HepG2 (cell line): ENCODE measurements around the gene RREB1. TPM values are rescaled to one million over a fixed set of nuclear protein-coding genes. Genes with fewer than 3 reads are reported as not detected.

Source experiments
- ATF7-NPFF ChIP-seq: sonication (generic); formaldehyde crosslinking; IDR thresholded peaks from 2 replicates; pipeline ENCODE4 v1.8.1; 2023; ENCODE audit warnings: mild to moderate bottlenecking, low read depth, missing genetic modification reagents, moderate library complexity
- JDP2 ChIP-seq: sonication (generic); formaldehyde crosslinking; IDR thresholded peaks from 2 replicates; pipeline ENCODE4 v1.8.1; 2022; ENCODE audit warnings: missing genetic modification reagents, borderline replicate concordance
- MEF2D ChIP-seq: sonication (generic); formaldehyde crosslinking; IDR thresholded peaks from 2 replicates; pipeline ENCODE4 v1.5.1; 2020; ENCODE audit warnings: mild to moderate bottlenecking, missing genetic modification reagents
- RFX1 ChIP-seq: fragments of 450-650 bp; IDR thresholded peaks from 2 replicates; pipeline ENCODE4 v1.6.1; 2017
- RFXANK ChIP-seq: IDR thresholded peaks from 2 replicates; pipeline ENCODE4 v1.6.1; 2016
- SMAD9 ChIP-seq: sonication (generic); formaldehyde crosslinking; IDR thresholded peaks from 2 replicates; pipeline ENCODE4 v1.5.1; 2020; ENCODE audit warnings: mild to moderate bottlenecking, missing genetic modification reagents
- SRSF1 ChIP-seq: fragments of 200-400 bp; formaldehyde crosslinking; optimal IDR thresholded peaks from 2 replicates; pipeline ENCODE3; 2017; ENCODE audit warnings: mild to moderate bottlenecking, low read depth, low read length, moderate library complexity
- SRY ChIP-seq: sonication (generic); formaldehyde crosslinking; IDR thresholded peaks from 2 replicates; pipeline ENCODE4 v1.8.0; 2022; ENCODE audit warnings: mild to moderate bottlenecking, missing genetic modification reagents
- TARDBP ChIP-seq: sonication (generic); formaldehyde crosslinking; IDR thresholded peaks from 2 replicates; pipeline ENCODE4 v1.8.0; 2022; ENCODE audit warnings: mild to moderate bottlenecking, missing genetic modification reagents
- XBP1 ChIP-seq: sonication (generic); formaldehyde crosslinking; IDR thresholded peaks from 2 replicates; pipeline ENCODE4 v1.5.0; 2020; ENCODE audit warnings: missing genetic modification reagents
- ZFP36 ChIP-seq: fragments of 150-350 bp; IDR thresholded peaks from 2 replicates; pipeline ENCODE4 v1.6.1; 2018; ENCODE audit warnings: borderline replicate concordance, low read length, low read depth; ENCODE audit not compliant: partially characterized antibody
- ZNF143 ChIP-seq: sonication (generic); formaldehyde crosslinking; IDR thresholded peaks from 2 replicates; pipeline ENCODE4 v1.4.0; 2020; ENCODE audit warnings: missing genetic modification reagents
- ZNF576 ChIP-seq: sonication (generic); formaldehyde crosslinking; IDR thresholded peaks from 2 replicates; pipeline ENCODE4 v1.4.0; 2020; ENCODE audit warnings: mild to moderate bottlenecking, missing genetic modification reagents
- ZNF629 ChIP-seq: sonication (generic); formaldehyde crosslinking; conservative IDR thresholded peaks from 2 replicates; pipeline ENCODE4 v1.5.0; 2020; ENCODE audit warnings: missing genetic modification reagents
- ZNF720 ChIP-seq: sonication (generic); formaldehyde crosslinking; IDR thresholded peaks from 2 replicates; pipeline ENCODE4 v1.4.0; 2020; ENCODE audit warnings: missing genetic modification reagents
- polyA plus RNA-seq, 8 experiments: library from polyadenylated mRNA; depleted of rRNA in 3 of 8; stranded (reverse) in 7 of 8; unstranded in 1 of 8; fragments of >200 nt; fragmentation: Illumina TruSeq in 4 of 8; extraction: Trizol in 4 of 8; gene quantifications; 2 replicates each; pipeline versions ENCODE4 v1.2.1 to v1.2.3, GENCODE V29; 2011 to 2016; ENCODE audit warnings: low read depth in 4 of 8, missing spikeins in 1 of 8, mixed read lengths in 1 of 8; ENCODE audit not compliant: insufficient read depth in 1 of 8
- total RNA-seq, 5 experiments: library from RNA; depleted of rRNA; stranded (reverse); fragments of >200 nt; fragmentation: Illumina TruSeq; extraction: Trizol; gene quantifications; 2 replicates each; pipeline ENCODE4 v1.2.3, GENCODE V29; 2016; ENCODE audit warnings: low read depth in 1 of 5
- TF ChIP-seq, protein P1 (sequence below): sonication (generic); formaldehyde crosslinking; IDR thresholded peaks from 2 replicates; pipeline ENCODE4 v1.5.0; 2020; ENCODE audit warnings: mild to moderate bottlenecking, missing genetic modification reagents
- TF ChIP-seq, protein P2 (sequence below): sonication (generic); formaldehyde crosslinking; IDR thresholded peaks from 2 replicates; pipeline ENCODE4 v1.4.0; 2020; ENCODE audit warnings: missing genetic modification reagents
- TF ChIP-seq, protein P3 (sequence below): sonication (generic); formaldehyde crosslinking; IDR thresholded peaks from 2 replicates; pipeline ENCODE4 v1.4.0; 2020; ENCODE audit warnings: missing genetic modification reagents
- TF ChIP-seq, protein P4 (sequence below): sonication (generic); formaldehyde crosslinking; IDR thresholded peaks from 2 replicates; pipeline ENCODE4 v1.4.0; 2020; ENCODE audit warnings: missing genetic modification reagents

Gene RREB1
- total and polyA plus RNA-seq, 2 of the 13 experiments (the other 11 are each of a cell fraction or from before 2014, with no cell fraction given): 6.1 to 23.2 TPM

DNA sequence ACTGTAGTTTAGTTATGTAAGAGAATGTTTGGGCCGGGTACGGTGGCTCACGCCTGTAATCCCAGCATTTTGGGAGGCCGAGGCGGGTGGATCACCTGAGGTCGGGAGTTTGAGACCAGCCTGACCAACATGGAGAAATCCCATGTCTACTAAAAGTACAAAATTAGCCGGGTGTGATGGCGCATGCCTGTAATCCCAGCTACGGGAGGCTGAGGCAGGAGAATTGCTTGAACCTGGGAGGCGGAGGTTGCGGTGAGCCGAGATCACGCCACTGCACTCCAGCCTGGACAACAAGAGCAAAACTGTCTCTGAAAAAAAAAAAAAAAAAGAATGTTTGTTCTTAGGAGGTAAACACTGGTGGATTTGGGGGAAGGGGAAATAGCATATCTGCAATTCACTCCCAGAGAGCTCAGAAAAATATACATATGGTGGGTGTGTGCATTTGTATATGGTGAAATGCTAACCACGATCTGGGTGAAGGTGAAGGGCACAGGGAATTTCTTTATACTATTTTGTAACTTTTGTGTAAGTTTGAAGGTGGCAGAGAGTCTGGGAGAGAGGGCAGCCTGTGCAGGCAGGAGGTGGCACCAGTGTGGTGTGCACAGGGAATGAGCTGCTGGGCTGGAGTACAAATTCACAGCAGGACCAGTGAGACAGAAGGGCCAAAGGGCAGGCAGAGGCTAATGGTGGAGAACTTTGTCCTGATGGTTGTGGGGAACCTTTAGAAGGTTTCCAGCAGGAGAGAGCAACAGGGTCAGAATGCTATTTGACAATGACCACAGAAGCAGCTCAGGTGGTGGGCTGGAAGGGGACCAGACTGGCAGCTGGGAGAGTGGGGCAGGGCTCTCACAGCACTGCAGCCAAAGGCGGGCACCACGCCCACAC is 162.8 kb downstream of the RREB1 start (continued):
- TF ChIP-seq ZFP36 (no peak), XBP1 (CRISPR knock-in tag) (no peak), ZNF720 (no peak), SRSF1 (no peak), SMAD9 (CRISPR knock-in tag) (no peak), ZNF629 (0 out of 2 replicates have a peak, but pooled peaks have one; percentile 33), RFXANK (CRISPR knock-in tag) (no peak), SRY (CRISPR knock-in tag) (no peak), JDP2 (CRISPR knock-in tag) (no peak), RFX1 (no peak), ATF7-NPFF (CRISPR knock-in tag) (no peak), MEF2D (no peak; the same call in 1 of the 2 replicates), TARDBP (CRISPR knock-in tag) (peak; percentile 85), ZNF576 (CRISPR knock-in tag) (no peak), ZNF143 (CRISPR knock-in tag) (no peak)
- TF ChIP-seq, protein P1, sequence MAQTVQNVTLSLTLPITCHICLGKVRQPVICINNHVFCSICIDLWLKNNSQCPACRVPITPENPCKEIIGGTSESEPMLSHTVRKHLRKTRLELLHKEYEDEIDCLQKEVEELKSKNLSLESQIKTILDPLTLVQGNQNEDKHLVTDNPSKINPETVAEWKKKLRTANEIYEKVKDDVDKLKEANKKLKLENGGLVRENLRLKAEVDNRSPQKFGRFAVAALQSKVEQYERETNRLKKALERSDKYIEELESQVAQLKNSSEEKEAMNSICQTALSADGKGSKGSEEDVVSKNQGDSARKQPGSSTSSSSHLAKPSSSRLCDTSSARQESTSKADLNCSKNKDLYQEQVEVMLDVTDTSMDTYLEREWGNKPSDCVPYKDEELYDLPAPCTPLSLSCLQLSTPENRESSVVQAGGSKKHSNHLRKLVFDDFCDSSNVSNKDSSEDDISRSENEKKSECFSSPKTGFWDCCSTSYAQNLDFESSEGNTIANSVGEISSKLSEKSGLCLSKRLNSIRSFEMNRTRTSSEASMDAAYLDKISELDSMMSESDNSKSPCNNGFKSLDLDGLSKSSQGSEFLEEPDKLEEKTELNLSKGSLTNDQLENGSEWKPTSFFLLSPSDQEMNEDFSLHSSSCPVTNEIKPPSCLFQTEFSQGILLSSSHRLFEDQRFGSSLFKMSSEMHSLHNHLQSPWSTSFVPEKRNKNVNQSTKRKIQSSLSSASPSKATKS (CRISPR knock-in tag): no peak
- TF ChIP-seq, protein P2, sequence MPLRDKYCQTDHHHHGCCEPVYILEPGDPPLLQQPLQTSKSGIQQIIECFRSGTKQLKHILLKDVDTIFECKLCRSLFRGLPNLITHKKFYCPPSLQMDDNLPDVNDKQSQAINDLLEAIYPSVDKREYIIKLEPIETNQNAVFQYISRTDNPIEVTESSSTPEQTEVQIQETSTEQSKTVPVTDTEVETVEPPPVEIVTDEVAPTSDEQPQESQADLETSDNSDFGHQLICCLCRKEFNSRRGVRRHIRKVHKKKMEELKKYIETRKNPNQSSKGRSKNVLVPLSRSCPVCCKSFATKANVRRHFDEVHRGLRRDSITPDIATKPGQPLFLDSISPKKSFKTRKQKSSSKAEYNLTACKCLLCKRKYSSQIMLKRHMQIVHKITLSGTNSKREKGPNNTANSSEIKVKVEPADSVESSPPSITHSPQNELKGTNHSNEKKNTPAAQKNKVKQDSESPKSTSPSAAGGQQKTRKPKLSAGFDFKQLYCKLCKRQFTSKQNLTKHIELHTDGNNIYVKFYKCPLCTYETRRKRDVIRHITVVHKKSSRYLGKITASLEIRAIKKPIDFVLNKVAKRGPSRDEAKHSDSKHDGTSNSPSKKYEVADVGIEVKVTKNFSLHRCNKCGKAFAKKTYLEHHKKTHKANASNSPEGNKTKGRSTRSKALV (CRISPR knock-in tag): no peak
- TF ChIP-seq, protein P3, sequence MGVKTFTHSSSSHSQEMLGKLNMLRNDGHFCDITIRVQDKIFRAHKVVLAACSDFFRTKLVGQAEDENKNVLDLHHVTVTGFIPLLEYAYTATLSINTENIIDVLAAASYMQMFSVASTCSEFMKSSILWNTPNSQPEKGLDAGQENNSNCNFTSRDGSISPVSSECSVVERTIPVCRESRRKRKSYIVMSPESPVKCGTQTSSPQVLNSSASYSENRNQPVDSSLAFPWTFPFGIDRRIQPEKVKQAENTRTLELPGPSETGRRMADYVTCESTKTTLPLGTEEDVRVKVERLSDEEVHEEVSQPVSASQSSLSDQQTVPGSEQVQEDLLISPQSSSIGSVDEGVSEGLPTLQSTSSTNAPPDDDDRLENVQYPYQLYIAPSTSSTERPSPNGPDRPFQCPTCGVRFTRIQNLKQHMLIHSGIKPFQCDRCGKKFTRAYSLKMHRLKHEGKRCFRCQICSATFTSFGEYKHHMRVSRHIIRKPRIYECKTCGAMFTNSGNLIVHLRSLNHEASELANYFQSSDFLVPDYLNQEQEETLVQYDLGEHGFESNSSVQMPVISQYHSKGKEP (CRISPR knock-in tag): no peak
- TF ChIP-seq, protein P4, sequence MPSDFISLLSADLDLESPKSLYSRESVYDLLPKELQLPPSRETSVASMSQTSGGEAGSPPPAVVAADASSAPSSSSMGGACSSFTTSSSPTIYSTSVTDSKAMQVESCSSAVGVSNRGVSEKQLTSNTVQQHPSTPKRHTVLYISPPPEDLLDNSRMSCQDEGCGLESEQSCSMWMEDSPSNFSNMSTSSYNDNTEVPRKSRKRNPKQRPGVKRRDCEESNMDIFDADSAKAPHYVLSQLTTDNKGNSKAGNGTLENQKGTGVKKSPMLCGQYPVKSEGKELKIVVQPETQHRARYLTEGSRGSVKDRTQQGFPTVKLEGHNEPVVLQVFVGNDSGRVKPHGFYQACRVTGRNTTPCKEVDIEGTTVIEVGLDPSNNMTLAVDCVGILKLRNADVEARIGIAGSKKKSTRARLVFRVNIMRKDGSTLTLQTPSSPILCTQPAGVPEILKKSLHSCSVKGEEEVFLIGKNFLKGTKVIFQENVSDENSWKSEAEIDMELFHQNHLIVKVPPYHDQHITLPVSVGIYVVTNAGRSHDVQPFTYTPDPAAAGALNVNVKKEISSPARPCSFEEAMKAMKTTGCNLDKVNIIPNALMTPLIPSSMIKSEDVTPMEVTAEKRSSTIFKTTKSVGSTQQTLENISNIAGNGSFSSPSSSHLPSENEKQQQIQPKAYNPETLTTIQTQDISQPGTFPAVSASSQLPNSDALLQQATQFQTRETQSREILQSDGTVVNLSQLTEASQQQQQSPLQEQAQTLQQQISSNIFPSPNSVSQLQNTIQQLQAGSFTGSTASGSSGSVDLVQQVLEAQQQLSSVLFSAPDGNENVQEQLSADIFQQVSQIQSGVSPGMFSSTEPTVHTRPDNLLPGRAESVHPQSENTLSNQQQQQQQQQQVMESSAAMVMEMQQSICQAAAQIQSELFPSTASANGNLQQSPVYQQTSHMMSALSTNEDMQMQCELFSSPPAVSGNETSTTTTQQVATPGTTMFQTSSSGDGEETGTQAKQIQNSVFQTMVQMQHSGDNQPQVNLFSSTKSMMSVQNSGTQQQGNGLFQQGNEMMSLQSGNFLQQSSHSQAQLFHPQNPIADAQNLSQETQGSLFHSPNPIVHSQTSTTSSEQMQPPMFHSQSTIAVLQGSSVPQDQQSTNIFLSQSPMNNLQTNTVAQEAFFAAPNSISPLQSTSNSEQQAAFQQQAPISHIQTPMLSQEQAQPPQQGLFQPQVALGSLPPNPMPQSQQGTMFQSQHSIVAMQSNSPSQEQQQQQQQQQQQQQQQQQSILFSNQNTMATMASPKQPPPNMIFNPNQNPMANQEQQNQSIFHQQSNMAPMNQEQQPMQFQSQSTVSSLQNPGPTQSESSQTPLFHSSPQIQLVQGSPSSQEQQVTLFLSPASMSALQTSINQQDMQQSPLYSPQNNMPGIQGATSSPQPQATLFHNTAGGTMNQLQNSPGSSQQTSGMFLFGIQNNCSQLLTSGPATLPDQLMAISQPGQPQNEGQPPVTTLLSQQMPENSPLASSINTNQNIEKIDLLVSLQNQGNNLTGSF (CRISPR knock-in tag): no peak
